Measurements from ENCODE around the gene B3GALT6.

Gene B3GALT6

DNA sequence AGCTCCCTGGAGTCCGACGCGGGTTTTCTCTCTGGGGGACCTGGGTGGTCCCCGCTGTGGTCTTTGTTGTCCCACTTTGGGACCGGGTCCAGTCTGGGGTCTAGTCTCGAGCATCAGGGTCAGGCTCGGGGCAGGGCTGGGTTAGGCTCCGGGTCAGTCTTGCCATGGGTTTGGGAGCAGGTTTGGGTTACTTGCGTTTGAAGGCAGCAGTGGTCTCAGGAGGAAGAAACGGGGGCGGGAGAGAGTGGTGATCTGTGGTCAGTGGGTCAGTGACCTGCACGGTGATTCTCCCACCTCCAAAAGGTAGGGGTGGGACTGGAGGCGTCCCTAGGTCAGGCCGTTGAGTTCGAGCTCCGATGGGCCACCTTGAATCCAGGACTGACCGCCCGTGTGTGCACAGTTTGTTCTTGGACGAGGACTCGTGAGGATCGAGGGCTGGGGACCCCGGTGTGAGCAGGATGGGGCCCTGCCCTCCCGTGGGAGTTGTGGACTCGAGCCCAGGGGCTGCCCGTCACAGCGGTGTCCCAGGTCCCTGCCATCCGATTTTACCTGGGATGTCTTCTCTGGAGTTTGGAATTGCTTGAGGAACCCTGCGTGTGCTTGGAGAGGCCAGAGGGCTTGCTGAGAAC, 2.3 kb downstream of the B3GALT6 start:
- DNase-seq, result no peak

DNA sequence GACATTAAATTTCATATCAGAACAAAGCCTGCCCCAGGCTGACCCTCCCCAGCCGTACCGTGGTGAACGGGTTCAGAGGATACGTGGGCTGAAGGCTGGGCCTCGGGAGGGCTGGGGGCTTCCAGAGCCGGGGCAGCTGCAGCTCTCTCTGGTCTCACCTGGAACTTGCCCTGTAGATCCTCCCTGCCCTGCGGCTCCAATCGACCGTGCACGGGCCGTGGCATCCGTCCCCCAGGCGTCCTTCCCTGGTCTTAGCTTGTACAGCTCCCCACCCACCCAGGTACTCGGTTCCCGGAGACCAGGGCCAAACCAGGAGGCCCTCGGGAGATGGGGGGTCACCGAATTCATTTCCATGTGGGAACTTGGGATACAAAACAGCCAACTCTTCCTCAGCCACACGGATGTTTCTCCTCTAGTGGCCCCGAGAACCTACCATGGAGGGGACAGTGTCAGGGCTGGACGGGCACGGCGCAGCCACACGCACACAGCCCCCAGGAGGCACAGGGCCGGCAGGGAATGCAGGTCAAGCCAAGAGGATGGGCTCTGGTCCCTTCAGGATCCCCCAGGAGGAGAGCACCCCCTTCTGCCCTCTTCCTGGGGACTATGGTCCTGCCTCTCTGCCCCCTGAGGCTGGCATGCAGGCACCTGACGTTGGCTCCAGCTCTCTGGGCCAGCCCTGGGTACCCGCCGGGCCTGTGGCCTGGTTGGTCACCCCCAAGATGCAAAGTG, 3.1 kb downstream of the B3GALT6 start:
- DNase-seq, result no peak

DNA sequence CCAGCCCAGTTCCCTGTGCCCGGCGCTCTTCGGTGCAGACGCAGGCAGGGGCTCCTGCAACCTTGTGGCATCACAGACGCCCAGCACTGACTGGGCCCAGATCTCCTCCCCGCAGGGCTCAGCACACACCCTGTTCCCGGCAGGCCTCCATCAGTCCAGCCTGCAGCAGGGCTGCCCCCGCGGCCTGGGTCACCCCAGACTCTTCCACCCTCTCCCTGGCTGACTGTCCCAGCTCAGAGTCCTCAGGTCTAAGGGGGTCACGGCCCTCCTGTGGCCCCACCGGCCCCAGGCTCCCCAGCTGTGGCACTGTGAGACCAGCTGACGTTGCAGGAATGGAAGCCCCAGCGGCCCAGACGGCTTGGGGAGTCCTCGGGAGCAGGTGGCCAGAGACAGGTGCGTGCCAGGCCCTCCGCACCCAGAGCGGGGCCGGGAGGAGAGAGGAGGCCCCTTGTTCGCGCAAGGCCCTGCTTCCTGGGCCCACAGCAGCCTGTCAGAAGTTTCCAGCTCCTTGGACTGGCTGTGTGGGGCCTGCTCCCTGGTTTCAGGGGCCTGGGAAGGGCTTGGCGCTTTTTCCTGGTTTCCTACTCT, 4.2 kb downstream of the B3GALT6 start:
- DNase-seq, result no peak

DNA sequence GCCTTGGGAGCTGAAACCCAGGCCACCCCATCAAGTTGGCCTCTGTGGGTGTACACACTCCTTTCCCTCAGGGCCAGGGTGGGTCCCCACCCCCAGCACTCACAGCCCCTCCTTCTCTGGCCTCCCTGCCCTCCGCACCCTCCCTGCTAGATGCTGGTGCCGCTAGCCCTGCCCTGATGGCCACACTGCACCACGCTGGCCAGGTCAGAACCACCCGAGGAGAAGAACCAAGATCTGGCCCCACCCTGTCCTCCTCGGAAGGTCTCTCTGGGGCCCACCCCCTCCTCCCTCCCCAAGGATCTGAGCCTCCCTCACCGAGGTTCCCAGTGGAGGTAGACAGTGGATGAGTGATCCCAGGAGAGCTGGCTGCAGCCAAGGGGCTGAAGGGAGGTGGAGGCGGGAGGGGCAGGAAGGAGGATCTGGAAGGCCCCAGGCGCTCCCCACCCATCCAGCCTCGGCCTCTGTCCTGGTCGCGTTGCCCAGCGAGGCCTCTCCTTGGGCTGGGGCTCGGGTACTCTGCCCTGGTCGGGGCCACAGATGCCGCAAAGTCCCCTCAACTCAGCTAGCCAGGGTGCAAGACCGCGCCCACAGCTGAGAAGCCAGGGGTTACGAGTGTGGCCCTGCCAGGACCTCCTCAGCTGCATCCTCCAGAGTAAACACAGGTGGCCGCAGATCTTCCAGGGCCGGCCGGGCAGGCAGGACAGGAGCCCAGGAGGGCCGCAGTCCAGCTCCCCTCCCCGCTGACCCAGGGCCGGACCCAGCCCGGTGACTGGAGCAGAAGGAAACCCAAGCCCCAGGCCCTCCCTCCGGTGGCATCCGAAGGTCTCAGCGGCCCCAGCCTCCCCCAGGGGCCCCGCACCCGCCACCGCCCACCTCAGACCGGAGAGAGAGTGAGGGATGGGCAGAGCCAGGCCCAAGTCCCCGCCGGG, 5.2 kb downstream of the B3GALT6 start:
- no peak for DNase-seq

DNA sequence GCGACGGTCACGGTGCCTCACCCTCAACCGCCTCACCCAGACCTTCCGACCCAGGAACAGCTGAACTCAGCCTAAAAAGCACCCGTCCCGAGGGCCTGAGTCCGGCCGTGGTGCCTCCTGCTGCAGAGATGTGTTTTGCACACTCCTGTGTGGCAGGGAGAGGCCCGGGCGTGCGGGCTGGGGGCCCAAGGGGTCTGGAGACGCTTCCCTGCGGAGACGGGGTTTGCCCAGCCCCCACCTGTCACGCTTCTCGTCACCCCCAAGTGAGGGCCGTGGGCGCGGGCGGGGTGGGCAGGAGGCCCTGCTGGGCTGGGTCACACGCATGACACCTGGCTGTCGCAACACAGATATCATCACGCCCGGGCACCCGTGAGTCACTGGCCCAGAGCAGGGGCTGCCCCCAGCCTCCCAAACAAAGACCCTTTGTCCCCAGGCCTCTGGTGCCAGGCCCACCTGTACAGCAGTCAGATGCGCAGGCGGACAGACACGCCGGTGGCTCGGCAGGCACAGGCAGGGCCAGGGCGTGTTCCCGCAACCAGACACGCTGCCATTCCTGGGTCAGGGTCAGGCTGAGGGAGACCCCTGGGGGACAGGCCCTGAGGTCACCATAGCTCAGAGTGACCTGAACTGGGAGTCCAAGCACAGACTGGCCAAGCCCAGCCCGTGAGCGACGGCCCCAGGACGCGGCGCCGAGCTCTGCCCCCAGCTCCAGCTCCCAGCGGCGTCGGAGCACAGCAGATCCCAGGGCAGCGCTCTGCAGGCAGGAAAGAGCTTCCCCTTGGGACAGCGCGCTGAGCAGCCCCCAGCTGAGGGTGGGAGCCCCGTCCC, 6.1 kb downstream of the B3GALT6 start:
- no peak for DNase-seq

DNA sequence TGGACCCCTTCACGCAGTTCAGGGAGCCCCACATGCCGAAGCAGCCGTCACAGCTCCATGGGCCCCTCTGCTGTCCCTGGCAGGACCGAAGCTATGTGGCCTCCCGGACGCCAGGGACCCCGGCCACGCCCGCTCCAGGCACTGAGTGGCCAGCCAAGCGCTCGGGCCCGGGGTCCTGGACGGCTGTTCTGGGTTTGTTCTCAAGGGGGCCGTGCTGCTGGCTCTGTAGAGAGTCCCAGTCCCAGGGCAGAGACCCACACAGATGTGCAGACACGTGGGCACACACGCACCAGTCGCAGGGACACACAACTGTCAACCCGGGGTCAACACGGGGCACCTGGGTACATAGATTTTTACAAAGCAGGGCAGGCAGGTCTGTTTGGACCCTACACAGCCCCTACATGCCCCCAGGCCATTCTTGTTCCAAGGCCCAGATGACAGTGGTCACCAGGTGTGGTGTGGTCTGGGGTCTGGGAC, 6.7 kb downstream of the B3GALT6 start:
- no peak for DNase-seq

DNA sequence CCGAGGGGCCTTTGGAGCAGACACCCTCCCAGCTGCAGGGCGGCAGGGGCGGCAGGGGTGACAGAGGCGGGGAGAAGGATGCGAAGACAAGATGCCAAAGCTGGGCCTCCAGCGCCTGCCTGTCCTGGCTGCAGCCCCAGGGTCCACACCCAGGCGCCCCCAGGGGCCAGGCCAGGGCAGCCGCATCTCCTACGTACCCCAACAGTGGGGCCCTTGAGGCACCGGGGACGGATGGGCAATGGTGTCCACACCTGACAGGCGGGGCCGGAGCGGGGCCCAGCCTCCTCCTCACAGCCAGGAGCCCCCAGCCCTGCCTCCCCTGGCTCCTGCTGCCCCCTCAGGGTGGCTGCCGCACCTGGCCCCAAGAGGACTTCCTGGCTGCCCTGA, 7.2 kb downstream of the B3GALT6 start:
- DNase-seq, result no peak

DNA sequence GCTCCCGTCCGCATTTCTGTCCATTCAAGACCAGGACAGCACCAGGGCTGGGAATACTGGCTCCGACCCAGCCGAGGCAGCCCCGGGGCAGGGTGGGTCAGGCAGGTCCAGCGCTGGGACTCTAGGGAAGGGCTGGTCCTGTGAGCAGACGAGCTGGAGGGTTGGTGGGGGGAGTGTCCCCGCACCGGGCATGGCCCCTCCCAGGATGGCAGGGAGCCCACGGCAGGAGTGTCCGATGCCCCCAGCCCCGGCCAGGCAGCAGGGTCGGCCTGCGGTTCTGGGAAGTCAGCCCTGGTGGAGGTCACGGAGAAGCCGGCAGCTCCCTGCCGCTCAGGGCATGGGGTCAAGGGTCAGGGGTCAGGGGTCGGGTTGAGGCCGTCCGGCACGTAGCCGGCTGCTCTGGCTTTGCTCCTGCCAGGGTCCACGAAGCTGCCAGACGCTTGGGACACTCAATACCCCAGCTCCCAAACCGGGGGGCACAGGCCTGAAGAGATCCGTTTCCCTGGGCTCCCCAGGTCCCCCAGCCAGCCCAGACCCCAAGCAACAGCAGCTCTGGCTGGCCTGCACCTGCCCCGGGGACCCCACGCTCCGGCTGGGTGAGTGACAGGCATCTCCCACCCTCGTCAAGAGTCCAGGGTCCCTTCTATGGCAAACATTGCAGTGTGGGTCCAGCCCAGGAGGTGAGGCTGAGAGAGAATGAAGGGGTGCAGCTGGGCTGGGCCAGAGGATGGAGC, 7.7 kb downstream of the B3GALT6 start:
- DNase-seq, result no peak

DNA sequence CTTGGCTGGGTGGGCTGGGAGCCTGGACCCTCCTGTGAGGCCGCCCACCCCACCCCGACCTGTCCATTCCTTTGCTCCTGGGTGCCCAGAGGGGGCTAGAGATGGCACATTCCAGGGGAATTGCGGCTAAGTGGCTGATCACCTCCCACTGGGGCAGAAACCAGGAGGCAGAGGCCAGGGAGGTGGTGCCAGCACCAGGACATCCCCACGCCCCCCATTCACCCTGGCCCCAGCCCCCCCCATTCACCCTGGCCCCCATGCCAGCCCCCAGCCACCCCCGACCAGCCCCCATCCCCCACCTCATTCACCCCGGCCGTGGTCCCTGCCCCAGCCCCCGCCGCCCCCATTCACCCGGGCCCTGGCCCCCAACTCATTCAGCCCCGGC, 8.3 kb downstream of the B3GALT6 start:
- DNase-seq, result no peak

DNA sequence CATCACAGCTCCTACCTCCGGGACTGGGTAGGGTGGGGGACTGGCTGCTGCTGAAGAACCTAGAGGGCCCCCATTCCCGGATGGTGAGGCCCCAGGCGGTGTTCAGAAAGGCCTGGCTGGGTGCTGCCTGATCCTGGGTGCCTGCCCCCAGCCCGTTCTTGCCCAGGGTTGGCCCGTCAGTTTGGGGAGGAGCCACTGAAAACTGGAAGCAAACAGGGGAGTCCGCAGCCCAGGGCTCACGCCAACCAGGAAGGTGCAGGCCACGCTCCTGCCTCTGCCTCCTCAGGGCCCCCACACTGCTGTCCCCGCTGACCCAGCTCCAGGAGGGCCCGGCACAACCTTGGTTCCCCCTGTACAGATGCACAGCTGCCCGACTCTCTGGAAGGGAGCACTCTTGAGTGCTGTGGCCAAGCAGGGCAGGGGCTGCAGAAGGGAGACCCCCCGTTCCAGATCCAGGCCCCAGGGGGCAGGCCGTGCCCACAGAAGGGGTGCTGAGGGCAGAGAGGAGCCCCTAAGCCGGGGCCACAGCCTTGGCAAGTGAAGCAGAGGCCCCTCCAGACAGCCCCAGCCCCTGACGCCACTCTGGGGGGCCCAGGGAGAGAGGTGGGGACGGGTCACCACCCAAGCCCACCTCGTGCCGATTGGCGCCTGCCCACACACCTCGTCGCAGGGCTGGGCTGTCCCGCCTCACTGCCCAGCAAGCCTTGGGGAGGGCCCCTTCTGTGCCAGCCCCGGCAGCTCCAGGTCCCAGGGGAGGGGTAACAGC, 9.0 kb downstream of the B3GALT6 start:
- DNase-seq, result no peak

DNA sequence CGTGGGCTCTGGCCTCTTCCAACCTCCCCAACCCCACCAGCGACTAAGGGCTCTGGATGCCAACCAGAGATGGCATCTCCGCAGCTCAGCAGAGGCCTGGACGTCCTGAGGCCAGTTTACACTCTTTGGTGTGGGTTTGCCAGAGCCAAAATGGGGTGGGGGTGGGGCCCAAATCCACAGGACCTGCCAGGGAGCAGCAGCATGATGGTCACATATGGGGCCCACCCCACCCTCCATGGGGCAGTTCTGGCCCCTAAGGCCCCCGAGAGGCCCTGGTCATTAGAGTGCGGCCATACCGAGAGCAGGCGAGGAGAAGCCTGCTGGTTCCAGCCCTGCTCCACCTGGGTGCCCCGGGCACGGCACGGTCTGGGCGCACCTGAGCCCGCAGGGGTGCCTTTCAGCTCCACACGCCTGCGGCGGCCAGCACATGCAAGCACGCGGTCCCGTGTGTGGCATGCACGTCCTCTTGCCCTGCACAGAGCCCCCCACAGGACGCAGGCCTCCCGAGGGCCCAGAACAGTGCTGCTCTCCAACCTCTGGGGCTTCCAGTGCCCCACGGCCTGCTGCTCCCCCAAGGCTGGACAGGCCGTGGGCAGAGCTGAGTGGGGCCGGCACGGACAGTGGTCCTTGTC, 9.7 kb downstream of the B3GALT6 start:
- no peak for DNase-seq

DNA sequence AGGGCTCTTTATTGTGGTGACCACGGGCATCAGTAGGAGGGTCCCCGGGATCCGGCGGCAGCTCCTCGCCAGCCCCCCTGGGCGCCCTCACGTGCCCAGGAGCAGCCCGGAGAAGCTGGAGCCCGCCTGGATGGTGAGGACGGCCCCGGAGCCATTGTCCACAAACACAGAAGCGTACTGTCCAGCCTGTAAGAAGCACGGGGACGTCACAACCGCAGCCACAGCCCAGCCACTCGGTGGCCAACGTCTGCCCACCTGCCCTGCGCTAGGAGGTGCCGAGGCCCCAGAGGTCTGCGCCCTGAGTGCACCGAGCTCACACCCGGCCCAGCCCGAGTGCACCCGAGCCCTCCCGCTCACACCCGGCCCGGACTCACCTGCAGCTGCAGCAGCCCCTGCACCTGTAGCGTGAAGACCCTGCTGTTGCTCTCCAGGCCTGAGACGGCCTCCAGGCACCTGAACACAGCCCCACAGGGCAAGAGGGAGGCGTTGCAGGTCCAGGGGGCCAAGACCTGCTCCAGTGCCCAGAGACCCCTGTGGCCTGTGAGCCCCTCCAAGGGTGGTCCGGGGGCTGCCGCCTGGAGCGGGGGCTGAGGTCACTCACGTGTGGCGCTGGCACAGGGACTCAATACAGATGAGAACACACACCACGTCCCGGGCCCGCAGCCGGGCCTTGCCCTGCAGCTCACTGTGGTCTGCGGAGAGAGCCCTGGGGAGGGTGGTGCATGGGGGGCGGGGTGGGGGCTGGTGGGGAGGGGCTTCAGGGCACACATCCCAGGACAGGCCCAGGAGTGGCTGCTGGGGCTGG, 10.6 kb downstream of the B3GALT6 start:
- no peak for DNase-seq

DNA sequence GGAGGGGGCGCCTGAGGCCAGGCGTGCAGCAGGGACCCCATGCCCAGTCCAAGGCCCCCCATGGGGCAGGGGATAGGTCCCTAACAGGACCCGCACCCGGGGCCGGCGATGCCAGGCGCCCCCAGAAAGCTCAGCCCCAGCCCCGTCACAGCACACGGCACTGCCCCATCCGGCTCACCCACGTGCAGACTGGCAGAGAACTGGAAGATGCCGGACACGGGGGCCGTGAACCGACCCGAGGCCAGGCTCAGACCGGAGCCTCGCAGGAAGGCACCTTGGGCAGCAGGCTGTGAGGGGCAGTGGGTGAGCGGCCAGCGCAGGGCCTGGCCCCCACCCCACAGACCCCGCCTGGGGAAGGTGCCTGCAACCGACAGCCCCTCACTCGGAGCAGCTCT, 11.2 kb downstream of the B3GALT6 start:
- DNase-seq, result no peak

DNA sequence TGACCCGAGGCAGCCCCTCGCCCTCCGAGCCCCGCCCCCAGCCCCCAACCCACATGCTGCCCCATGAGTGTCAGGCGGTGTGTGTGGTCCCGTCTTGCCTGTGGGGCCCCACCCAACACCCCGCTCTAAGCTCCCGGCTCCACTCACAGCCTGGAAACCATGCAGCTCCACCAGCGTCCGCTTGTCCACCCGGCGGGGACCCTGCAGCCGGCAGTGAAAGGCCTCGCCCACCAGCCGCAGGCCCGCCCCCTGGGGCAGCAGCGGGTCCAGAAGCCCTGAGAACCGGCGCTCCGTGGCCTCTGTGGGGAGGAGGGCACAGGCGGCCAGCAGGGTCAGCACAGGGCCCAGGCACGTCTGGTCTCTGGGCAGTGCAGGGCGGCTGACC, 11.8 kb downstream of the B3GALT6 start:
- DNase-seq, result no peak

DNA sequence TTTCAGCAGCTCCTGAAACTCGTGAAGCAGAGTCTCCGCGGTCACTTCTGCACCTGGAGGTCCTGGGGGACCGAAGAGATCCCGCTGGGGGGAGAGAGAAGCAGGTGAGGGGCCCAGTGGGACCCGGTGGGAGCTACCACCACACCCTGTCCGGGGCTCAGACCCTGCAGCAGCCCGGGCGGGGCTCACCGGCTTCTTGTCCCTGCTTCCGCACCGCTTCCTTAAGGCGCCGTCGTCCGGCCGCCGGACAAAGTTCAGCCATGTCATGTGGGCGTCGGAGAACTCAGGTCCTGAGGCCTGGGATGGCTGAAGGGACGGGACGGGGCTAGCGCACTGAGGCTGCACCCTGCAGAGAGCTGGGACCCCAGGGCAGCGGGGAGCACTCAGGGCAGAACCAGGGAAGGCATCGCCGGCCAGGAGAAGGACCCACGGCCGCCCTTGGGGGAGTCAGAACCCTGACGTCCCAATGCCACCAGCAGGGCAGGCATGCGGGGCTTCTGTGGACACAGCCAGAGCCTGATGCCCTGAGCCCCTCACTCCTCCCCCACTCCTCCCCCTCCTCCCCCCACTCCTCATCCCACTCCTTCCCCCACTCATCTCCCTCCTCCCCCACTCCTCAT, 12.3 kb downstream of the B3GALT6 start:
- no peak for DNase-seq

DNA sequence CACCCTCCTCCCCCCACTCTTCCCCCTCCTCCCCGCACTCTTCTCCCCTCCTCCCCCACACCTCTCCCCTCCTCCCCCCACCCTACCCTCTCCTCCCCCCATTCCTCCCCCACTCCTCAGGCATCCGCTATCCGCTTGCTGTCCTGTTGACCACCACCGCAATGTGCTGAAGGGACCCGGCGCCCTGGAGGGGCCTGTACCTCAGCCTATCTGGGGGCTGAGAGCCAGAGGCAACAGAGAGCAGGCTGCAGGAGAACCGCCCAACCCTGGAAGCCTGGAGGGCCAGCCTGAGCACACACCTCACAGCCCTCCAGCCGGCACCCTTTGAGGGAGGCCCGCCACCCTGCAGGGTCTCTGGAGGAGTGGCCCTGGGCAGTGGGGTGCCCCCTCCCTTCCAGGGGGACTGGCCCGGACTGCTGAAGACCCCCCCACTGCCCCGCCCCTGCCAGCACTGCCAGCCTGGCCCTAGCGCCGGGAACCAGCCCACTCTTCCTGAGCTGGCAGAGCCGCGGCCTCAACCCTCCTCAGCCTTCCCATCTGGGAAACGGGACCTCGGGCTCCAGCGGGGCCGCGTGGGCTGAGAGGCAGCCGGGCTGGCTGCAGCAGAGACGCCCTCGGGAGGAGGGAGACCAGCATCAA, 13.3 kb downstream of the B3GALT6 start:
- DNase-seq, result no peak

DNA sequence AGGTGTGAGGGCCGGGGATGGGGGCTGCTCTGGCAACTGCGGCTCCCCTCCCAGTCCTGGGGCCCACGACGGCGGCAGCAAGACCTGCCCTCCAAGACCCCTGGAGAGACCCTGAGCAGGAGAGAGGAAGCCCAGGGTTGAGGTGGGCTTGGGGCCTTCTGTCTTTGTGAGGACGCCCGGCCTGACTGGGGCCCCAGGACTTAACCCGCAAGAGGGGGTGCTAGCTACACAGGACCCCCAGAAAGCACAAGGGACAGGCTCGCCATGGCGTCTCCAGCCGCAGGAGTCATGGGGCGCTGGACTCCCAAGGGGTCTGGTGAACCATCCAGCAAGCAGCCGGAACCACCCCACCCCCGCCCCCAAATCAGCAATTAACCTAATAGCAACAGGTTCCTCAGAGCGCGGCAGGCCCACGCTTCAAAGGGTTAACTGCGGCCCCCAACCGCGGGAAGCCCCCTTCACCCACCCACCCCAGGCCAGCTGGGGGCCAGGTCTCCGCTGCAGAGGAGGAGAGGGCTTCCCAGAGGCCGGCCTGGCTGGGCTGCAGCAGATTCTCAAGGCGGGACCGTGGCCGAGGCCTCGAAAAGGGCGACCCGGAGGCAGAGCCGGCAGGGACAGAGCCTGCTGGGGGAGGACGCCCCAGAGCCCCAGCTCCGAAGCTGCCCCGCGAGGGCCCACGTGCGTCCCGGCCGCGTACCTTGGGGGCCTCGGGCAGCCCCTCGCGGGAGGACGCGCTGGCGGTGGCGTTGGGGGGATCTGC, 14.0 kb downstream of the B3GALT6 start:
- no peak for DNase-seq

Data from activated gamma-delta T cell treated with Interleukin-2 at 50 U/mL for 16 hours (primary cell).